ENCODE measurements around the gene SRP14.
"Not testable (repeated sequence)": the region's sequence is repeated elsewhere in the genome, so short reads cannot be mapped to it uniquely, and the experiment has no call there.

The SRP14 gene

GRCh38 chr15:40050788-40051470 is 11.9 kb upstream of the SRP14 start:
- DNase-seq (ENCODE audit: low spot score): no peak

GRCh38 chr15:40048926-40049475 is 10.0 kb upstream of the SRP14 start:
- no peak for DNase-seq (ENCODE audit: low spot score)

- DNase-seq (ENCODE audit: low spot score): no peak
Measured at GRCh38 chr15:40048211-40048792, 9.3 kb upstream of the SRP14 start.

- no peak for DNase-seq (ENCODE audit: low spot score)
Measured at GRCh38 chr15:40047415-40048210, 8.6 kb upstream of the SRP14 start.

- DNase-seq (ENCODE audit: low spot score): no peak
Measured at GRCh38 chr15:40046721-40047414, 7.9 kb upstream of the SRP14 start.

GRCh38 chr15:40045572-40046217 is 6.7 kb upstream of the SRP14 start:
- no peak for DNase-seq (ENCODE audit: low spot score)

GRCh38 chr15:40044717-40045571 is 6.0 kb upstream of the SRP14 start:
- peak; percentile 81 for DNase-seq (ENCODE audit: low spot score)

GRCh38 chr15:40043927-40044716 is 5.1 kb upstream of the SRP14 start:
- no peak for DNase-seq (ENCODE audit: low spot score)

GRCh38 chr15:40042791-40043320 is 3.9 kb upstream of the SRP14 start:
- no peak for DNase-seq (ENCODE audit: low spot score)

- no peak for DNase-seq (ENCODE audit: low spot score)
Measured at GRCh38 chr15:40040770-40041169, 1.8 kb upstream of the SRP14 start.

- no peak for DNase-seq (ENCODE audit: low spot score)
Measured at GRCh38 chr15:40040293-40040635, 1.3 kb upstream of the SRP14 start.

- peak; percentile 19 for DNase-seq (ENCODE audit: low spot score)
Measured at GRCh38 chr15:40038275-40038637, 725 bp downstream of the SRP14 start.

GRCh38 chr15:40037721-40038120 is 1.3 kb downstream of the SRP14 start:
- DNase-seq (ENCODE audit: low spot score): peak; percentile 16

GRCh38 chr15:40035182-40035581 is 3.8 kb downstream of the SRP14 start:
- DNase-seq (ENCODE audit: low spot score): not testable (repeated sequence)

- DNase-seq (ENCODE audit: low spot score): no peak
Measured at GRCh38 chr15:40034186-40034946, 4.6 kb downstream of the SRP14 start.

- DNase-seq (ENCODE audit: low spot score): no peak
Measured at GRCh38 chr15:40032125-40032839, 6.7 kb downstream of the SRP14 start.

- DNase-seq (ENCODE audit: low spot score): no peak
Measured at GRCh38 chr15:40031300-40031699, 7.7 kb downstream of the SRP14 start.
